Mesendoderm (in vitro differentiated cells): ENCODE results near the gene CGNL1.

Source experiments
- DNase-seq: peaks from one replicate; pipeline ENCODE4 v3.0.0; 2013
- H2AK5ac ChIP-seq: 2 replicates; pipeline ENCODE4 v1.6.1; 2013; ENCODE audit warnings: low read length, inconsistent platforms
- H2BK120ac ChIP-seq: 2 replicates; pipeline ENCODE4 v1.6.1; 2013; ENCODE audit warnings: low read depth, mild to moderate bottlenecking, low read length, moderate library complexity, mixed read lengths
- H2BK15ac ChIP-seq: replicated peaks from 2 replicates; pipeline ENCODE4 v1.6.1; 2013; ENCODE audit warnings: low read depth, mild to moderate bottlenecking, moderate library complexity
- H2BK5ac ChIP-seq: 2 replicates; pipeline ENCODE4 v1.6.1; 2013; ENCODE audit warnings: low read length, inconsistent platforms
- H3K18ac ChIP-seq: 2 replicates; pipeline ENCODE4 v1.6.1; 2013; ENCODE audit warnings: mild to moderate bottlenecking, low read length, mixed read lengths
- H3K23ac ChIP-seq: one replicate; pipeline ENCODE4 v1.6.1; 2013; ENCODE audit warnings: low read length
- H3K27ac ChIP-seq: 2 replicates; pipeline ENCODE4 v1.5.1; 2013; ENCODE audit warnings: low read depth, mild to moderate bottlenecking, inconsistent platforms, low read length, moderate library complexity
- H3K27me3 ChIP-seq: 2 replicates; pipeline ENCODE4 v1.6.1; 2013; ENCODE audit warnings: low read length, control low read depth, mild to moderate bottlenecking, inconsistent platforms; ENCODE audit not compliant: insufficient read depth, poor library complexity
- H3K36me3 ChIP-seq: 2 replicates; pipeline ENCODE4 v1.6.1; 2013; ENCODE audit warnings: low read length, inconsistent platforms; ENCODE audit not compliant: control insufficient read depth, insufficient read depth
- H3K4ac ChIP-seq: one replicate; pipeline ENCODE4 v1.6.1; 2013; ENCODE audit warnings: low read depth, mild to moderate bottlenecking, low read length, moderate library complexity
- H3K4me1 ChIP-seq: 2 replicates; pipeline ENCODE4 v1.6.1; 2013; ENCODE audit warnings: low read depth, low read length, inconsistent platforms; ENCODE audit not compliant: control insufficient read depth
- H3K4me2 ChIP-seq: 2 replicates; pipeline ENCODE4 v1.6.1; 2013; ENCODE audit warnings: low read length
- H3K4me3 ChIP-seq: 2 replicates; pipeline ENCODE4 v1.5.1; 2013; ENCODE audit warnings: mild to moderate bottlenecking, low read length
- H3K56ac ChIP-seq: one replicate; pipeline ENCODE4 v1.6.1; 2013; ENCODE audit warnings: low read length
- H3K79me1 ChIP-seq: 2 replicates; pipeline ENCODE4 v1.6.1; 2013; ENCODE audit warnings: low read length, inconsistent platforms
- H3K79me2 ChIP-seq: 2 replicates; pipeline ENCODE4 v1.6.1; 2013; ENCODE audit warnings: mild to moderate bottlenecking, low read length; ENCODE audit not compliant: control insufficient read depth, insufficient read depth
- H3K9ac ChIP-seq: 2 replicates; pipeline ENCODE4 v1.6.1; 2013; ENCODE audit warnings: low read length, inconsistent platforms
- H4K5ac ChIP-seq: one replicate; pipeline ENCODE4 v1.6.1; 2013; ENCODE audit warnings: low read length
- H4K8ac ChIP-seq: one replicate; pipeline ENCODE4 v1.6.1; 2013; ENCODE audit warnings: low read depth, mild to moderate bottlenecking, control low read depth, low read length, moderate library complexity
- WGBS: extraction: QIAGEN DNeasy Blood & Tissue Kit; methylation state at CpG from one replicate; pipeline ENCODE4 v1.1.7; 2013; ENCODE audit warnings: low lambda C conversion rate, missing lambda C conversion rate; ENCODE audit not compliant: insufficient coverage; ENCODE audit errors: extremely low coverage; 5-methylcytosine and 5-hydroxymethylcytosine counted together

CGNL1 gene

DNA sequence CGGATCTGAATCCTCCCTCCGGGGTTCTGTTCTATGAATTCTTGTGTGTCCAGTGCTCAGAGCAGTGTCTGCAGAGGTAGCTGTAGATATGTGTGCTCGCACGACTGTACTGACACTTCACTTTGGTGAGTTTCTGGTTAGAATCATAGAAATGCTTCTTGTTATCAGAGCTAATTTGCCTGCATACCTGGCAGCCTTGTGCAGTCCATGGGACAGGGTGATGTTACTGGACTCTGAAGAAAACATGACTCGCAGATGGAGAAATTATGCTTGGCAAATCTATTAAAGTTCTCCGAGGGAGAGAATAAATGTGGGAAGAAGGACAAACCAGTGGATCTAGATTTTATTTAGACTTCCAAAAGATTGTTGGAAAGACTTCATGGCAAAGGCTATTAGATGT is 12.2 kb downstream of the CGNL1 start:
- Histone ChIP-seq H3K27me3 (no peaks in the 10 kb centered on the region), H3K18ac (peak overlapping the region; percentile 94)
- WGBS: no CpG with 5 or more reads among the region's 6 CpGs

DNA sequence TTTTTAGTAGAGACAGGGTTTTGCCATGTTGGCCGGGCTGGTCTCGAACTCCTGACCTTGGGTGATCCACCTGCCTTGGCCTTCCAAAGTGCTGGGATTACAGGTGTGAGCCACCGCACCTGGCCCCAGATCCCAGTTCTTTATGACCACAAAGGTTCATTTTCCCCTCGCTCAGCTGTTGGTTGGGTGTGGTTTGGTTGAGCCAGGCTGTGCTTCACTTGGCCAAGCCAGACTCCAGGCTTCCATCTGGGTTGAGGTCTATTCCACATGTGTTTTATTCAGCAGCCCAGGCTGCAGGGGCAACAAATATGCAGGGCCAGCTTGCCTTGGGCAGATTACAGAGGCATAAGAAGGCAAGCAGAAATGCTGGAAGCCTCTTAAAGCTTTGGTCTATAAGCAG is 13.7 kb downstream of the CGNL1 start:
- Histone ChIP-seq H4K5ac (no peak overlapping the region), H3K23ac (no peak overlapping the region), H2BK15ac (no peak overlapping the region), H3K56ac (no peak overlapping the region), H2BK5ac (no peak overlapping the region), H4K8ac (no peak overlapping the region), H3K36me3 (no peaks in the 10 kb centered on the region), H3K4me3 (no peak overlapping the region), H2AK5ac (no peak overlapping the region), H3K4me1 (peaks cover 22% of the 10 kb centered on the region), H3K27ac (no peak overlapping the region), H3K4ac (no peak overlapping the region), H3K18ac (no peak overlapping the region), H3K79me2 (peaks cover 3% of the 10 kb centered on the region), H3K79me1 (peaks cover 6% of the 10 kb centered on the region), H2BK120ac (no peak overlapping the region), H3K27me3 (no peaks in the 10 kb centered on the region), H3K4me2 (no peak overlapping the region), H3K9ac (no peak overlapping the region)
- no peak for DNase-seq
- WGBS: no CpG with 5 or more reads among the region's 4 CpGs

More for the DNA sequence above, 12.2 kb downstream of the CGNL1 start:
- H2BK5ac ChIP-seq: no peak overlapping the region
- H3K56ac ChIP-seq: peak overlapping the region; percentile 71
- H3K4me2 ChIP-seq: no peak overlapping the region
- peaks cover 4% of the 10 kb centered on the region for H3K79me2 ChIP-seq
- H2BK15ac ChIP-seq: no peak overlapping the region
- H3K9ac ChIP-seq: peak overlapping the region; percentile 50
- H3K27ac ChIP-seq: no peak overlapping the region
- no peak overlapping the region for H2BK120ac ChIP-seq
- H3K4ac ChIP-seq: no peak overlapping the region
- H3K23ac ChIP-seq: no peak overlapping the region
- DNase-seq: no peak
- H3K4me1 ChIP-seq: peaks cover 22% of the 10 kb centered on the region
- no peak overlapping the region for H2AK5ac ChIP-seq
- H3K36me3 ChIP-seq: no peaks in the 10 kb centered on the region
- no peak overlapping the region for H3K4me3 ChIP-seq
- no peak overlapping the region for H4K8ac ChIP-seq
- no peak overlapping the region for H4K5ac ChIP-seq
- peaks cover 8% of the 10 kb centered on the region for H3K79me1 ChIP-seq

DNA sequence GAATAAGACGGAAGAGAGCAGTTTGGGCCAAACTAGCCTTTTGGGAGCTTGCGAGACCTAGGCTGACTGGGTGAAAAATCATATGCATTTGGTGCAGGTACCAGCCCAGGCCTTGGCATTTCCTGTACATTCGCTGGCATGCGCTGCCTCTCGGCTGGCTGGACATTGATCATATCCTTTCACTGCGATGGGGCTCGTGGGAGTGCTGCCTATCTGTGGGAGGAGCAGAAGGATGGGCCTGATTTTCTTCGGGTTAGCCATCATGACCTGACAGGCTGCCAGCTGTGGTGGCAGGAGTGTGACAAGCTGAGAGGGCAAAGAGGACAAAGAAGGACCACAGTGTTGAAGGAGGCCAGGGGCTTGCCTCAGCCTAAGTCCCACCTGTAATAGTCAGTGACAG is 14.3 kb downstream of the CGNL1 start:
- Histone ChIP-seq H3K23ac (no peak overlapping the region), H3K18ac (no peak overlapping the region), H4K8ac (no peak overlapping the region), H3K4me2 (no peak overlapping the region), H3K27ac (no peak overlapping the region), H2AK5ac (no peak overlapping the region), H2BK5ac (no peak overlapping the region), H3K56ac (no peak overlapping the region), H3K4me1 (peaks cover 22% of the 10 kb centered on the region), H3K4ac (no peak overlapping the region), H3K4me3 (no peak overlapping the region), H3K9ac (no peak overlapping the region), H3K79me2 (peaks cover 3% of the 10 kb centered on the region), H3K36me3 (no peaks in the 10 kb centered on the region), H3K27me3 (no peaks in the 10 kb centered on the region), H2BK15ac (no peak overlapping the region), H3K79me1 (peaks cover 10% of the 10 kb centered on the region), H2BK120ac (no peak overlapping the region), H4K5ac (no peak overlapping the region)
- no peak for DNase-seq
- WGBS: no CpG with 5 or more reads among the region's 8 CpGs

DNA sequence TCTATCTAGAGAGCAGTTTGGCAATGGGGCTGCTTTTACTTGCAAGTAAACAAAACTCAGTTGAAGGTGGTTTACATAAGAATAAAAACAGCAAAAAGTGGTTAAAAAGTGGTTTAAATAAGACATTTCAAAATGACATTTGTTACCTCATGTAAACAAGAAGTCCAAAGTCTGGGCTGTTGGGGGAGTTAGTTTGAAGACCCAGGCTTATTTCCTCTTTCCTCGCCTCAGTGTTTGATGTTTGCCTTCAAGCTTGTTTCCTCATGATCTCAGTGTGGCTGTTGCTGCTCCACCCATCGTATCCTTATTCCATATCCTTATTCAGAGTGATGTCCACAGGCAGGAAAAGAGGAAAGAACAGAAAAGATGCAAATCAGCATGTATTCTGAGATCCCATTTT is 15.2 kb downstream of the CGNL1 start:
- Histone ChIP-seq H3K18ac (no peak overlapping the region), H2BK15ac (no peak overlapping the region), H4K5ac (no peak overlapping the region), H4K8ac (no peak overlapping the region), H2AK5ac (no peak overlapping the region), H3K79me2 (peaks cover 3% of the 10 kb centered on the region), H3K56ac (no peak overlapping the region), H3K4me2 (no peak overlapping the region), H3K9ac (no peak overlapping the region), H2BK120ac (no peak overlapping the region), H3K27ac (no peak overlapping the region), H3K27me3 (no peaks in the 10 kb centered on the region), H3K79me1 (peaks cover 8% of the 10 kb centered on the region), H3K36me3 (no peaks in the 10 kb centered on the region), H3K4ac (no peak overlapping the region), H3K4me3 (no peak overlapping the region), H2BK5ac (no peak overlapping the region), H3K4me1 (peaks cover 18% of the 10 kb centered on the region), H3K23ac (no peak overlapping the region)
- no peak for DNase-seq
- WGBS: no CpG with 5 or more reads among the region's 2 CpGs

DNA sequence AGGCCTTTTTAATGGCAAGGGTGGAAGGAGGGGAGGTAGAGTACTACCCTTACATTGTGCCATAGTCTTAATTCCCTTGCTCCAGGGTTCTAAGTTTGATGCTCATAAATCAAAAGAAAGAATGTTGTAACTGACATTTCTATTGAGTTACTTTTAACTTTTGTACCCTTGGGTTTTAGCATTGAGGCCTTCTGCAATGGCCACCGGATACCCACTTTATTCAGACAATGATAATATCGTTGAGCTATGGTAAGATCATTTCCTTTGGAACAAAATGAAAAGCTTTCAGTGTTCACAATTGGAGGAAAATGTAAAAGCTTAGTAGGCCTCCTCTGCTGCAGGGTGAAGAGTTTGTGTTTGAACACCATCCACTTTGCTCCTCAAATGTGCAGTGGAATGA is 16.8 kb downstream of the CGNL1 start:
- no peak overlapping the region for H3K9ac ChIP-seq
- H4K8ac ChIP-seq: no peak overlapping the region
- H2BK15ac ChIP-seq: no peak overlapping the region
- no peak overlapping the region for H2BK5ac ChIP-seq
- no peak overlapping the region for H3K4me2 ChIP-seq
- no peaks in the 10 kb centered on the region for H3K27me3 ChIP-seq
- no peak overlapping the region for H3K27ac ChIP-seq
- no peak overlapping the region for H2AK5ac ChIP-seq
- H3K4me3 ChIP-seq: no peak overlapping the region
- no peak for DNase-seq
- no peak overlapping the region for H3K56ac ChIP-seq
- H3K18ac ChIP-seq: no peak overlapping the region
- H3K23ac ChIP-seq: no peak overlapping the region
- no peaks in the 10 kb centered on the region for H3K36me3 ChIP-seq
- H3K79me1 ChIP-seq: peaks cover 8% of the 10 kb centered on the region
- H3K4me1 ChIP-seq: peaks cover 6% of the 10 kb centered on the region
- WGBS: no CpG with 5 or more reads among the region's 2 CpGs
- H3K4ac ChIP-seq: no peak overlapping the region
- peaks cover 3% of the 10 kb centered on the region for H3K79me2 ChIP-seq
- H4K5ac ChIP-seq: no peak overlapping the region
- no peak overlapping the region for H2BK120ac ChIP-seq

DNA sequence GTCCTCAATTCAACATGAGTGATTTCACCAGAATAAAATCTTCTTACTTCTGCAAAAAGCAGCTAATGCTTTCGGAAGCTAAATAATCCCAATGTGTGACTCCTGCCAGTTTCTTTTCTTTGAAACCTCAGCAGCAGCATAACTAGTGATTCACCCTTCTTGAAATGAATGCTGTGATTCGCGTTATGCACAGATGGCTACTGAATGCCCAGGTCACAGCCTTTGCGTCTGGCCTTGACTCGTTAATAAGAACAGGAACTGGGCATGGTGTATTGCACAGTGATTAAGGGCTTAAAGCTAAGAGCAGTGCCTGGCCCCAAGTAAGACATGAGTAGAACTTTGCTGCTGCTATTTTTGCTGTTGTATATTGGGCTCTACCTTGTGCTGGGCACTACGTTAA is 19.0 kb downstream of the CGNL1 start:
- no peak overlapping the region for H3K27ac ChIP-seq
- no peak overlapping the region for H2AK5ac ChIP-seq
- H2BK5ac ChIP-seq: no peak overlapping the region
- no peak overlapping the region for H3K9ac ChIP-seq
- no CpG with 5 or more reads among the region's 6 CpGs for WGBS
- peaks cover 3% of the 10 kb centered on the region for H3K4me1 ChIP-seq
- H3K56ac ChIP-seq: no peak overlapping the region
- no peak overlapping the region for H3K4me2 ChIP-seq
- no peak overlapping the region for H3K4me3 ChIP-seq
- no peaks in the 10 kb centered on the region for H3K36me3 ChIP-seq
- no peak overlapping the region for H3K23ac ChIP-seq
- no peak overlapping the region for H2BK15ac ChIP-seq
- H3K27me3 ChIP-seq: no peaks in the 10 kb centered on the region
- H3K79me2 ChIP-seq: peaks cover 3% of the 10 kb centered on the region
- no peak overlapping the region for H2BK120ac ChIP-seq
- peaks cover 9% of the 10 kb centered on the region for H3K79me1 ChIP-seq
- DNase-seq: no peak
- H4K5ac ChIP-seq: no peak overlapping the region
- no peak overlapping the region for H4K8ac ChIP-seq
- no peak overlapping the region for H3K4ac ChIP-seq
- H3K18ac ChIP-seq: no peak overlapping the region
